SH-SY5Y (cell line): Measurements from ENCODE around the gene KRT82.

Experiments used
- GATA2 ChIP-seq: IDR thresholded peaks from 2 replicates; pipeline ENCODE4 v1.6.1; 2011; ENCODE audit warnings: mild to moderate bottlenecking, low read depth, low read length
- GATA3 ChIP-seq: IDR thresholded peaks from 2 replicates; pipeline ENCODE4 v1.6.1; 2011; ENCODE audit warnings: low read depth, mild to moderate bottlenecking, low read length, moderate library complexity

The KRT82 gene

DNA sequence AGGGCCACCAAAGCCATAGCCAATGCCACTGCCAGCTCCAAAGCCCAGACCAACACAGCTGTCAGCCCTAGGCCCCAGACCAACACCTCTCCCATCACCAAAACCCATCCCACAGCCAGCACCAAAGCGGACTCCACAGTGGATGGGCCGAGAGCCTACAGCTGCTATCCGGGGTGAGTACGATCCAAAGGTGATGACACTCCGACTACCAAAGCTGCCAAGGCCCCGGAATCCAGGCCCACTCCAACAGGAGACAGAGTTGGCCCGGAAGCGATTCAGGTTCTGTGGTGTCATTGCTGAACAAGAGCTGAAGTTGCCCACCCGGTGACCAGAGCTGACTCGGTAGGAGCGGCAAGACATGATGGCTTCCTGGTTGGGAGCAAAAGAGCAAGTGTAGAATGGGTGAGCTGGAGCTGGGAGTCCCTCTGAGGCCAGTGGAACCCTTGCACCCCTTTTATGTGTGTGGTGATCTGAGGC, 20.9 kb downstream of the KRT82 start, which contains the start of gene KRT84:
Gene KRT84 (minus strand): TSS at position 427 of the 477 bp plus-strand sequence. CDS start 67 bp downstream, at position 360.
- TF ChIP-seq GATA3 (no peak), GATA2 (no peak)

DNA sequence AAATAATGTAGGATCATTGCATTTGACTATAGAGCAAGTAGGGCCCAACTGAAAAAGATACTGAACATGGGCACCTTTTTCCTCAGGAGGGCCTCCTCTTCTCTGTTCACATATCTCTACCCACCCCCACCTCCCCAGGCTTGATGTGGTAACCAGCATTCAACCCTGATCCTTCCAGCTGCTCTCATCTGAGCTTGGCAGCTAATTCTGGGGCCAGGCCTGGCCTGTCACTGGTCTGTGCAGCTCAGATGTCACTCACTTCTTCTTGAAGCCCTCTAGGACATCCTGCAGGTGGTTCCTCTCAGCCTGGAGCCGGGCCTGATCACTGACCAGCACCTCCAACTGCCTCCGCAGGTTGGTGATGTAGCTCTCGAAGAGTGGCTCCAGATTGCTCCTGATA, 22.8 kb downstream of the KRT82 start:
- no peak for TF ChIP-seq GATA3
- TF ChIP-seq GATA2 = no peak

DNA sequence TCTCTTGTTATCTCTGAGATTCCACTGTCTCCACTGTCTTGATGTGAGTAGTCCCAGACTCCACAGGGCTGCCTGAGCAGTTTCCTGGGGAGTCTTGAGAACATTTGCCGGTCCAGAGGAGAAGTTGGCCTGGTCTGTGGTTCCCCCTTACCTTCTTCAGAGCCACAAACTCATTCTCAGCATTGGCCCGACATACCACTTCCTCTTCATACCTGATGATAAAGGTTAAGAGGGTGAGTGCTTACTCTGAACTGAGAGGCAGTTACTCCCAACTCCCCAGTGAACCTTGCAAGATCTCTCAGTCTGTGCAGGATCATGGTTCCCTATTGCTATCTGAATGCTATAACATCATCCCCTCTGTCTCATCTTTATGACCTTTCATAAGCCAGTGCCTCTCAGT, 23.3 kb downstream of the KRT82 start:
- TF ChIP-seq GATA2 (no peak), GATA3 (no peak)

GRCh38 chr12:52381206-52381605, 24.9 kb downstream of the KRT82 start:
- TF ChIP-seq GATA2 (no peak), GATA3 (no peak)

DNA sequence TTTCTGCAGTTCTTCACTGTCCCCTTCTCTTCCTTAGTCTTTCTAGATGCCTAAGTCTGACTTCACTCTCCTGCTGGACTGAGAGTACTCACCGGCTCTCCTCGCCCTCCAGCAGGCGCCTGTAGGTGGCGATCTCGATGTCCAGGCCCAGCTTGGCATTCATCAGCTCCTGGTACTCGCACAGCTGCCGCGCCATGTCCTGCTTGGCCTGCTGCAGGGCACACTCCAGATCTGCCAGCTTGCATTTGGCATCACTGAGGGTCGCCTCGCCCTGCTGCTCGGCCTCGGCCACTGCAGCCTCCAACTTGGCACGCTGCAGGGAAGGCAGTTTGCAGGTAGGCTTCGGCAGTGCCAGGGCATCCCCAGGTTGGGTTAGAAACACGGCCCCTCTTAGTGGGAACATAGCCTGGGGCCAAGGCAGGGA, 25.9 kb downstream of the KRT82 start:
- TF ChIP-seq GATA2 = no peak
- TF ChIP-seq GATA3 = no peak

DNA sequence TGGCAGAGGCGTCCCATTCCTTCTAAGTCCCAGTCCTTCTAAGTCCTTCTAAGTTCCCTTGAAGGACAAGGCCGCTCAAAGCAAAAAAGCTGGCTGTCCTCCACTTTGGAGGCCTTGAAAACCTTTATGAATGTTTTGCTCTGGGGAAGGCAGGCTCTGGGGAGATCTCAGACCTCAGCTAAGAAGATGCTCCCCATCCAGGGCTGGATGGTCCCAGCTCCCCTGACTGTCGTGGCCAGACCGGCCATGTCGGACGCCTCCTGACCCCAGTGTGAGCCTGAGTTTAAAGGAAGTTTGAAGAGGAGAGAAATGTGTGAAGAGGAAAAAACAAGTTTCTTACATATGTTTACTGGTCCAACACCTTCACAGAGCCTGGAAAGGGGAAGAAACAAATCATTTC, 26.6 kb downstream of the KRT82 start:
- TF ChIP-seq GATA3 = no peak
- no peak for TF ChIP-seq GATA2

DNA sequence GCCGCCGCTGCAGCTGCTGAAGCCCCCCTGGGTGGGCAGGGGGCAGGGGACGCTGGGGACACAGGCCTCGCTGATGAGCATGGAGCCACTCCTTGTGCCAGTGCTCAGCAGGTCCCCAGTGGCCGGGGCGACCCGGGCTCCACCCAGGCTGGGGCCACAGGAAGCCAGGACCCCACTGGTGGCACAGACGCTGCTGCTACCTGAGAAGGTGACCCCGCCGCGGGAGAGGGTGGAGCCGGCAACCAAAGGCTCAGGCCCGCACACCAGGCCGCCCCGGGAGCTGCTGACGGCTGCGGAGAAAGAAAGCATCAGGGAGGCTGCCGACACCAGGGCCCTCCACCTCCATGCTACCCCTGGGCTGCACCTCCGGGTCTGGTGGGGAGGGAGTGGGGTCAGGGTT, 28.0 kb downstream of the KRT82 start:
- TF ChIP-seq GATA3 (no peak), GATA2 (no peak)

DNA sequence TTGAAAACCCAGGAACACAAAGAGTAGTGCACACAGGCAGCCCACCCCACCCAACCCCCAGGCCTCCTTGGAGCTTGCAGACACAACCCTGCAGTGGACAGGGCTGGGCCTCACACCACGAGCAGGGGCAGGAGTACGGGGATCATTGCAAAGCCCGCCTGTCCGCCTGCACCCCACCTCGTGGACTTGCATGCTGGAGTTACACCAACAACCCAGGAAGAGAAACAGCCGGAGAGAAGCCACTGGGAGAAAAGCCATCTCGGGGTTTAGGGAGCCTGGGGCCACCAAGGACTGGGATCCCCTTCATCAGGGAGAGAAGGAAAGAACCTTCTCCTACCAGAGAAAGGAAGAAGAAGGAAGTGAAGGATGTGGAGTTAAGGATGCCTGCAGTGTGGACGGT, 28.9 kb downstream of the KRT82 start:
- TF ChIP-seq GATA2 (no peak), GATA3 (no peak)

DNA sequence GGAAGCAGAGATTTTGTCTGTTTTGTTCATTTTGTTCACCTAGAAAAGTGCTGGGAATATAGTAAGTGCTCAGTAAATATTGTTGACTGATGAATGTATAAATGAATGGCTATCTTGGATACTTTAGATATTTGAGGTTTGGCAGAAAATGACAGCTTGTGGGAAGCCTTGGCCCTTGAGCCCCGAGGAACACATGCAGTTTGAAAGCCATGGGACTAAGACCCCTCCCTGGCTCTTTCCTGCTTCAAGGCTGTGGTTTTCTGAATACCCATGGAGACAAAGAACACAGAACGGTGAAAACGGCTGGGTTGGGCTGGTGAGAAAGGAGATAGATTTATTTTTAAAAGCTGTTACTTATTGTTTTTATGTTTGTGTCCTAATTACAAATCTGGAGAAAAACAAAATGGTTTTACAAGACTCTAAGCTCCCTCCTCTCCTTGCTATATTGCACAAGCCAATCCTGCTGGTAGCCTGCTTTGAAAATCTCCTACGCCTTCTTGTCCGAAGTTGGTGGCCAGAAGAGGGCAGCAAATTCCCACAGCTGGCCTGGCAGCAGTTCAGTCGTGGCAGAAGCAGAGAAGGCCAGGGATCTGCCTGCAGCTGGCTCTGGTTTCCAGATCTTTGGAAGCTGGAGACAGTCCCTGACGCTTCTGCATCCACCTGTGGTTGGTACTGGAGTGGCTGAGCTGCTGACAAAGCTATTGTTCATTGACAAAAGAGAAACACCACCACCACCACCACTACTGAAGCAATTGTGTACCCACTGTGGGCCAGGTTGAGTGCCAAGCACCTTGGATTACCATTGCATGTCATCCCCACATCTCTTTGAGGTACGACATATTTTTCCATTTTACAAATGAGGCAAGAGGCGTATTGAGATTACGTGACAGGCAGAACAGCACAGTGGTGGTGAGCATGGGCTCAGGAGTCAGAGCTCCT, 33.6 kb downstream of the KRT82 start:
- TF ChIP-seq GATA2 = no peak
- TF ChIP-seq GATA3 = no peak

- TF ChIP-seq GATA2 (no peak), GATA3 (no peak)
Measured at GRCh38 chr12:52371716-52372115, 34.4 kb downstream of the KRT82 start.

DNA sequence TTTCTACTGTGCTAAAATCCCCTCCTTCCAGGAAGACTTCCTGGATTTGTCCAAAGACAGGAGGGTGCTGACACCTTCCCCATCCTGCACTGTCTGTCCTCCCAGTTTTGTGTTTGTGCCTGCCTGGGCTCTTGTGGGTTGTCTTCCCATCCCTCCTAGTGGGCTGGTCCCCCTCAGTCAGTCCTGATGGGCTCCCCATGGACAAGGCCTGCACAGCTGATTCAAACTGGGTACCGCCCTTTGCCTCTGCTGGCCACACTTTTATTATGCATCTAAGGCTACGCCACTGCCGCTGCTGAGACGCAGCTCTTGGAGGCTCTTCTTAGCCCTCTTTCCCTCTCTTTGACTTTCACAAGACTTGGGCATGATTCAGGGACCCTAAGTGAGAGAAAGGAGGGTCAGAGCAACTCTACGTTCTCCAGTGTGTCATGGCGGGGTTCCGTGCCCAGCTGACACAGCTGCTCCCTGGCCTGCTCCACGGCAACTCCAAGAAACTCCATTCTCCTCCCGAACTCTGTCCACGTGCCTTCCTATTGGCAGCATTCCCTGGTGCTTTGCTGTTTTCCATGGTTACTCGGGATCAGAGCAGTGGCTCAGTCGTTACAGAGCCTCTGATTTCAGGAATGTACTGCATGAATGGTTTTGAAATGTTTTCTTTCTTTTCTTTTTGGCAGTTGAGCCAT, 35.1 kb downstream of the KRT82 start:
- TF ChIP-seq GATA2 (no peak), GATA3 (no peak)

GRCh38 chr12:52369809-52370208, 36.3 kb downstream of the KRT82 start:
- TF ChIP-seq GATA2 (no peak), GATA3 (no peak)

DNA sequence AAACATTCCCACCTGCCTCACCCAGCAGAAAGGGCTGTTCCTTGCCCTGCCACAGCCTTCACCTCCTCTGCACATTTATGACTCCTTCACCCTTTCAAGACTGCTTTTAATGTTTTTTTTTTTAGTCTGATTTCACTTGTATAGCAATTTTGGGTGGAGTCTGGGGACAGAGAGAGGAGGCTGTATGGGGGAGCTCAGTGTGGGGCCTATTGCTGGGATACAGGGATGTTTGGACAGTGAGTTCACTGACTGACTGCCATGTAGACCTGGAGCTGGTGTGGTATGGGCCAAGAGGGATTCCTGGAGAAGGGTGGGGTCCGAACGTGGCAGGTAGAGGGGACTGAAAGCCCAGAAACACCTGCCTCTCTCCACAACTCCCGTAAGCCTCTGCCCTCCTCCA, 36.9 kb downstream of the KRT82 start:
- no peak for TF ChIP-seq GATA2

- TF ChIP-seq GATA2 (no peak), GATA3 (no peak)
Measured at GRCh38 chr12:52368508-52368907, 37.6 kb downstream of the KRT82 start.

GRCh38 chr12:52367876-52368275, 38.3 kb downstream of the KRT82 start:
- TF ChIP-seq GATA3 (no peak), GATA2 (no peak)
